Pancreas (tissue), 10 donors: Measurements from ENCODE around the gene SLC39A8. TPM values are rescaled to one million over a fixed set of nuclear protein-coding genes. Genes with fewer than 3 reads are reported as not detected.

Experiments used
- ATAC-seq, 4 donors: fragments of 200-7000 bp; cut with Tn5 transposase; one replicate each; pipeline versions ENCODE4 v1.8.0 to v1.9.1; 2020; ENCODE audit warnings: mild to moderate bottlenecking in 4 of 4, moderate library complexity in 4 of 4
- DNase-seq, 6 donors: peaks; one replicate each; pipeline ENCODE4 v3.0.0-alpha.2; 2020
- FAIRE-seq: peaks from 2 replicates; lab custom pipeline; 2012; peaks lifted over from hg19 to GRCh38; lab: Jason Lieb, UNC
- H3K27ac ChIP-seq, 4 donors: fragments of 200-600 bp; sonication (generic); 1 replicate in 3 of 4; 2 replicates in 1 of 4; pipeline versions ENCODE4 v1.5.0 to v1.8.0; 2020
- H3K27me3 ChIP-seq, 4 donors: fragments of 200-600 bp; one replicate each; pipeline ENCODE4 v1.8.0; 2021
- H3K36me3 ChIP-seq, 3 donors: fragments of 200-600 bp; sonication (generic) in 1 of 3; one replicate each; pipeline versions ENCODE4 v1.5.0 to v1.8.0; 2020 to 2021
- H3K4me1 ChIP-seq, 3 donors: fragments of 200-600 bp; one replicate each; pipeline ENCODE4 v1.8.0; 2021
- H3K4me3 ChIP-seq, 4 donors: fragments of 200-600 bp; sonication (generic) in 2 of 4; one replicate each; pipeline versions ENCODE4 v1.5.0 to v1.8.0; 2020 to 2021
- H3K9me3 ChIP-seq, 4 donors: fragments of 200-600 bp; one replicate each; pipeline ENCODE4 v1.8.0; 2021
- intact Hi-C, 3 donors: fragments of 100-400 bp; cut with DNase I; formaldehyde crosslinking; loops; one replicate each; pipeline versions ENCODE4 v1.11.1 to v1.14.2; 2022
- polyA plus RNA-seq, 2 donors: library from polyadenylated mRNA; stranded (reverse); fragments of 200-250 nt; gene quantifications; one replicate each; pipeline ENCODE4 v1.2.3, GENCODE V29; 2013
- total RNA-seq, 6 donors: library from RNA; stranded (reverse); fragmentation: NEBNext Ultra II Directional in 4 of 6; extraction: Animal tissue kit (Norgen Biotek cat#: 25700) in 4 of 6; gene quantifications; one replicate each; pipeline versions ENCODE4 v1.2.1 to v1.2.4, GENCODE V29; 2021 to 2023
- TF ChIP-seq, protein P1 (sequence below), 4 donors: fragments of 200-600 bp; sonication (generic) in 3 of 4; IDR thresholded peaks; one replicate each; pipeline versions ENCODE4 v1.5.0 to v1.8.0; 2021; ENCODE audit warnings: antibody characterized with exemption in 4 of 4
- donor health status: healthy with polysubstance abuse.
- donor health status: DM: no; HTN: no; CAD: no; lungs with moderate emphysema.
- donor health status: DM: no; HTN: no; CAD: no.
- donor health status: control.
- donor health status: control.
- donor health status: Bipolar disorder and iron deficiency.
- donor health status: DM: yes; HTN: yes; CAD: no.
- donor health status: DM: no; HTN: no; CAD: no.
- donor health status: DM: no; HTN: no; CAD: no.
- donor health status: DM: yes; HTN: yes; CAD: no.

SLC39A8 gene
- total and polyA plus RNA-seq, 8 donors: 9.9 to 46.8 (median 37.8) TPM

DNA sequence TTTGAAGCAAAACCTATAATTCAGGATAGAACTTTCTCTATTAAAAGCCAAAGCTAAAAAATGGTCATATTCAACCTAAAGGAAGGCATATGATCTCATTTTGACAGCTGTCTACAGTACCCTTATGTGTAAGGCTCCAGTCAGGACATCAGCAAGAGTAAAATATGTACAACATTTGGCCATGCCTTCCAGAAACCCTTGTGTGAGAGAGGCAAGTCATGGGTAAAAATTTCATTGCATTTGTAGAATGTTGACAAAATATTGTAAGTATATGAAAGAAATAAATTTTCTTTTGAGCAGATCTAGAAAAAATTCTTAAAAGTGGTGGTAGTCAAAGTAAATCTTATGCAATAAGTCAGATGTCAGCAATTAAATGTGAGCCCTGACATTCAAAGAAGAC is 132.3 kb downstream of the SLC39A8 start:
- ATAC-seq (no peak), FAIRE-seq (no peak), DNase-seq (no peak)
- Histone ChIP-seq H3K36me3 (no peaks in the 10 kb centered on the region), H3K4me1 (no peaks in the 10 kb centered on the region), H3K27me3 (no peaks in the 10 kb centered on the region), H3K4me3 (no peak overlapping the region), H3K9me3 (no peaks in the 10 kb centered on the region), H3K27ac (no peak overlapping the region)
- intact Hi-C loops: no loop called here
- TF ChIP-seq, protein P1, sequence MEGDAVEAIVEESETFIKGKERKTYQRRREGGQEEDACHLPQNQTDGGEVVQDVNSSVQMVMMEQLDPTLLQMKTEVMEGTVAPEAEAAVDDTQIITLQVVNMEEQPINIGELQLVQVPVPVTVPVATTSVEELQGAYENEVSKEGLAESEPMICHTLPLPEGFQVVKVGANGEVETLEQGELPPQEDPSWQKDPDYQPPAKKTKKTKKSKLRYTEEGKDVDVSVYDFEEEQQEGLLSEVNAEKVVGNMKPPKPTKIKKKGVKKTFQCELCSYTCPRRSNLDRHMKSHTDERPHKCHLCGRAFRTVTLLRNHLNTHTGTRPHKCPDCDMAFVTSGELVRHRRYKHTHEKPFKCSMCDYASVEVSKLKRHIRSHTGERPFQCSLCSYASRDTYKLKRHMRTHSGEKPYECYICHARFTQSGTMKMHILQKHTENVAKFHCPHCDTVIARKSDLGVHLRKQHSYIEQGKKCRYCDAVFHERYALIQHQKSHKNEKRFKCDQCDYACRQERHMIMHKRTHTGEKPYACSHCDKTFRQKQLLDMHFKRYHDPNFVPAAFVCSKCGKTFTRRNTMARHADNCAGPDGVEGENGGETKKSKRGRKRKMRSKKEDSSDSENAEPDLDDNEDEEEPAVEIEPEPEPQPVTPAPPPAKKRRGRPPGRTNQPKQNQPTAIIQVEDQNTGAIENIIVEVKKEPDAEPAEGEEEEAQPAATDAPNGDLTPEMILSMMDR (IDR thresholded peaks at IDR 0.05): no peak

Other genes starting within 250 kb of the SLC39A8 start
- 10 to 100 TPM; 11.5 to 33.5 (median 16.3) TPM for gene NFKB1, start 155.9 kb upstream of the SLC39A8 start, total RNA-seq
- 10 to 100 TPM in 1 of 2 donors, 1 to 10 TPM in 1; 7.0 to 10.8 TPM for gene NFKB1, start 155.9 kb upstream of the SLC39A8 start, polyA plus RNA-seq